Measurements from ENCODE around the gene ZNF485.

DNA sequence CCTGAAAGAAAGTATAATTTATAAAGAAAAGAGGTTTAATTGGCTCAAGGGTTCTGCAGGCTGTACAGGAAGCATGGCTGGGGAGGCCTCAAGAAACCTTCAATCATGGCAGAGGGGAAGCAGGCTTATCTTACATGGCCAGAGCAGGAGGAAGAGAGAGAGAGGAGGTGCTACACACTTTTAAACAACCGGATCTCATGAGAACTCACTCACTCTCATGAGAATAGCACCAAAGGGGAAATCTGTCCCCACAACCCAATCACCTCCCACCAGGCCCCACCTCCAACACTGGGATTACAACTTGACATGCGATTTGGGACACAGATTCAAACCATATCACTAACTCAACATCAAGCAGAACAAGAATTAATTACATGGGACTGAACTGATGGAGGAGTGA is 6.9 kb upstream of the ZNF485 start:
- TF ChIP-seq, protein P1, sequence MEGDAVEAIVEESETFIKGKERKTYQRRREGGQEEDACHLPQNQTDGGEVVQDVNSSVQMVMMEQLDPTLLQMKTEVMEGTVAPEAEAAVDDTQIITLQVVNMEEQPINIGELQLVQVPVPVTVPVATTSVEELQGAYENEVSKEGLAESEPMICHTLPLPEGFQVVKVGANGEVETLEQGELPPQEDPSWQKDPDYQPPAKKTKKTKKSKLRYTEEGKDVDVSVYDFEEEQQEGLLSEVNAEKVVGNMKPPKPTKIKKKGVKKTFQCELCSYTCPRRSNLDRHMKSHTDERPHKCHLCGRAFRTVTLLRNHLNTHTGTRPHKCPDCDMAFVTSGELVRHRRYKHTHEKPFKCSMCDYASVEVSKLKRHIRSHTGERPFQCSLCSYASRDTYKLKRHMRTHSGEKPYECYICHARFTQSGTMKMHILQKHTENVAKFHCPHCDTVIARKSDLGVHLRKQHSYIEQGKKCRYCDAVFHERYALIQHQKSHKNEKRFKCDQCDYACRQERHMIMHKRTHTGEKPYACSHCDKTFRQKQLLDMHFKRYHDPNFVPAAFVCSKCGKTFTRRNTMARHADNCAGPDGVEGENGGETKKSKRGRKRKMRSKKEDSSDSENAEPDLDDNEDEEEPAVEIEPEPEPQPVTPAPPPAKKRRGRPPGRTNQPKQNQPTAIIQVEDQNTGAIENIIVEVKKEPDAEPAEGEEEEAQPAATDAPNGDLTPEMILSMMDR (conservative IDR thresholded peaks at IDR 0.05 in 1 of 2, IDR thresholded peaks at IDR 0.05 in 1 of 2; ENCODE audit: low read depth in 1 of 2, low read length in 2 of 2): no peak
- TF ChIP-seq EZH2 (IDR thresholded peaks at IDR 0.05; ENCODE audit: low read length, missing control alignments): no peak

Measured in fibroblast of lung (primary cell).